Sigmoid colon (tissue), 7 donors: ENCODE results near the gene PLEKHA8. TPM values are rescaled to one million over a fixed set of nuclear protein-coding genes. Genes with fewer than 3 reads are reported as not detected.

ENCODE experiments used
- DNase-seq: peaks from one replicate; pipeline ENCODE4 v3.0.0-alpha.2; 2019
- H3K27ac ChIP-seq, 4 donors: fragments of 200-600 bp; sonication (generic); one replicate each; pipeline ENCODE4 v1.5.1; 2016 to 2019; ENCODE audit warnings: mild to moderate bottlenecking in 1 of 4
- H3K27me3 ChIP-seq, 3 donors: fragments of 200-600 bp; sonication (generic); one replicate each; pipeline ENCODE4 v1.5.1; 2019; ENCODE audit warnings: mild to moderate bottlenecking in 1 of 3
- H3K36me3 ChIP-seq, 4 donors: fragments of 200-600 bp; sonication (generic); one replicate each; pipeline ENCODE4 v1.5.1; 2016 to 2019
- H3K4me1 ChIP-seq, 4 donors: fragments of 200-600 bp; sonication (generic); one replicate each; pipeline ENCODE4 v1.5.1; 2017 to 2019
- H3K4me3 ChIP-seq, 4 donors: fragments of 200-600 bp; sonication (generic); one replicate each; pipeline ENCODE4 v1.5.1; 2017 to 2019; ENCODE audit warnings: mild to moderate bottlenecking in 2 of 4, moderate library complexity in 1 of 4
- H3K9me3 ChIP-seq, 4 donors: fragments of 200-600 bp in 3 of 4; sonication (generic) in 3 of 4; one replicate each; pipeline versions ENCODE4 v1.5.1 to v1.6.1; 2013 to 2019
- CTCF ChIP-seq, 4 experiments: fragments of 450-650 bp in 3 of 4; fragments of 200-600 bp in 1 of 4; IDR thresholded peaks; one replicate each; pipeline ENCODE4 v1.5.1; 2016 to 2019; ENCODE audit warnings: antibody characterized with exemption in 4 of 4, mild to moderate bottlenecking in 3 of 4, moderate library complexity in 2 of 4
- EP300 ChIP-seq, 4 donors: sonication (generic); formaldehyde crosslinking; IDR thresholded peaks; one replicate each; pipeline ENCODE4 v1.6.1; 2017; ENCODE audit warnings: antibody characterized with exemption in 4 of 4
- POLR2A ChIP-seq, 2 donors: fragments of 450-650 bp; IDR thresholded peaks; one replicate each; pipeline ENCODE4 v1.6.1; 2016; ENCODE audit warnings: antibody characterized with exemption in 2 of 2, mild to moderate bottlenecking in 2 of 2, moderate library complexity in 2 of 2
- POLR2AphosphoS5 ChIP-seq, 4 donors: sonication (generic); formaldehyde crosslinking; IDR thresholded peaks; one replicate each; pipeline ENCODE4 v1.6.1; 2017; ENCODE audit warnings: antibody characterized with exemption in 4 of 4
- WGBS, 2 donors: extraction: QIAGEN DNeasy Blood & Tissue Kit; methylation state at CpG; one replicate each; pipeline ENCODE4 v1.1.7; 2013; 5-methylcytosine and 5-hydroxymethylcytosine counted together
- intact Hi-C: fragments of 100-400 bp; cut with DNase I; formaldehyde crosslinking; loops from one replicate; pipeline ENCODE4 v1.15.1; 2023
- polyA plus RNA-seq, 3 donors: library from polyadenylated mRNA; stranded (reverse); fragments of 200-250 nt; gene quantifications; one replicate each; pipeline ENCODE4 v1.2.3, GENCODE V29; 2013
- total RNA-seq, 4 donors: library from RNA; depleted of rRNA; stranded (reverse); fragments of >200 nt; gene quantifications; one replicate each; pipeline ENCODE4 v1.1.0, GENCODE V29; 2016
- donor health status: healthy with polysubstance abuse.
- donor health status: Bipolar disorder and iron deficiency.
- donor health status: healthy.

PLEKHA8 gene
- total and polyA plus RNA-seq, 7 donors = 3.2 to 12.2 (median 7.7) TPM

DNA sequence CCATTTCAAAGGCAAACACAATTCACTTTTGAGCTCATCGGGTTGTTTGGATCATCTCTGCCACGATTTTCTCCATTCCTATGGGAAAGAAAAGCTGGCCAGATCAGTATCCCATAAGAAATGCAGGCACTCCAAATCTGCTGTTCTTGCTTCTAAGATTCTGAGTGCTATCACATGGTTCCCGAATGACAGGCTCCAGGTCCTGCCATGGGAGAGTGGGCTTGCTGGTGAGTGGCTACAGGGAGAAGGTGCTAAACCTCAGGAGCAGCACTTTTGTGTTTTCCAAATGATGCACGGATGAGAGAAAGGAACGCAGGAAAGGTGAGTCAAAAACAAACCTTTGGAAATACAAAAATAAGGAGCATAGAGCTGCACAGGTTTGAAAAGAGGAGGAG, 138.6 kb downstream of the PLEKHA8 start:
- TF ChIP-seq POLR2AphosphoS5 (IDR thresholded peaks at IDR 0.05) (no peak), EP300 (IDR thresholded peaks at IDR 0.05) (no peak), CTCF (IDR thresholded peaks at IDR 0.05) (no peak), POLR2A (IDR thresholded peaks at IDR 0.05) (no peak)
- DNase-seq = no peak
- Histone ChIP-seq H3K4me1 (peaks cover 0 to 27% (median 1%) of the 10 kb centered on the region in 4 donors), H3K4me3 (no peak overlapping the region), H3K27me3 (no peaks in the 10 kb centered on the region), H3K27ac (no peak overlapping the region), H3K36me3 (no peaks in the 10 kb centered on the region), H3K9me3 (no peaks in the 10 kb centered on the region)
- intact Hi-C loops = loop anchor here (2.0 kb wide), 1 partner anchor 246 kb away; no protein-coding TSS in a partner anchor
- 85 to 90% methylated on average over 5 of the region's 5 CpGs for WGBS, 2 donors

DNA sequence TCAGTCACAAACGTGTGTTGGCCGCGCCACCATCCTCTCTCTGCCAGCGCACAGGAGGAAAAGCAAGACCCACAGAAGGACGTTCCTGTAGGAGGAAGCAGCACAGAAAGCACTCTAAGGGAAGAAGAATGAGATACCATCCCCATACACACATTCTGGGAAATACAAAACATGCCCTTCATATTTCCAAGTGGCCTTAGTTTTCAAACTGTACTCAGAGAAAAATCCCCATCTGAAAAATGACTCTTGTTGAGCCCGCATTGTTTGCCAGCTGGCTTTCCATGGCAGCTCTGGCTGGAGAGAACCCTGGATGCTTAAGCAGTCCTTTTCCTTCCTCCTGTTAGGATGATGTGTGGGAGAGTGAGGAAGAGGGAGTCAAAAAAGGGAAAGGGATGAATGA, 139.7 kb downstream of the PLEKHA8 start:
- Histone ChIP-seq H3K36me3 (no peaks in the 10 kb centered on the region), H3K4me1 (peaks cover 0 to 38% (median 12%) of the 10 kb centered on the region in 4 donors), H3K9me3 (no peaks in the 10 kb centered on the region), H3K27ac (no peak overlapping the region), H3K4me3 (no peak overlapping the region), H3K27me3 (no peaks in the 10 kb centered on the region)
- TF ChIP-seq POLR2AphosphoS5 (IDR thresholded peaks at IDR 0.05) = no peak
- TF ChIP-seq POLR2A (IDR thresholded peaks at IDR 0.05) = no peak
- no peak for TF ChIP-seq CTCF (IDR thresholded peaks at IDR 0.05)
- no peak for TF ChIP-seq EP300 (IDR thresholded peaks at IDR 0.05)
- DNase-seq = no peak
- 89 to 94% methylated on average over 6 of the region's 6 CpGs for WGBS, 2 donors
- intact Hi-C loops = loop anchor here (2.0 kb wide), 1 partner anchor 245 kb away; no protein-coding TSS in a partner anchor

DNA sequence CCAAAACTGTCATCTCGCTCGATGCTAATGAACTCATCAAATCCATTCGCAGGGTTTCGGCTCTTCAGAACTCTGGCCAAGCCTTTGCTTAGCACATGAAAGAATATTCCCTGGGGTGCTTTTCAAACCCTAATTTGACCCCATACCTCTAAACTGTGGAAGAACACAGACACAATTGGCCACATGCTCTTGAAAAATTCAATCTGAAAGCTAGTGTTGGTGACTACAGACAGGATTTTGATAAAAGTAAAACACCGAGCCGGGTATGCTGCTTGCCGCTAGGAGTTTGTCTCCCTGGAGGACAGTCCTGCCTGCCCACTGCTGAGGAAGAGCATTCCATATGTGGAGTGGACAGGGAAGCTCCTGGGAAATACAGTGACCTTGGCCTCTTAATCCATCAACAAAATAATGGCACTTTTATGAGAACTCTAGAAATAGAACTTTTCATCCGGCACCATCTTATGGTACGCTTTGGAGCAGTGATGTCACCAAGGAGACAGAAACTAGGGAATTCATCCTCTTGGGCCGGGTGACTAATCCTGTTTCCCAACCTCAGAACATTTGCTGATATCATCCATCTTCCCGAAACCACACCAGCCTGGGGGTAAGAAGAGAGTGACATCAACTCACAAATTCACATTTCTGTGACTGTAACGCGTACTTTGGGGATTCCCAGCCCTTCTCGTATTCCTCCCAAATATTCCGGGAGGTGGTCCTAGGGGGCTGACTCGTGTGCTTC, 140.8 kb downstream of the PLEKHA8 start:
- TF ChIP-seq EP300 (IDR thresholded peaks at IDR 0.05) (no peak), POLR2A (IDR thresholded peaks at IDR 0.05) (no peak), POLR2AphosphoS5 (IDR thresholded peaks at IDR 0.05) (peak in 1 of 4 donors; percentile 38)
- peak overlapping the region in 2 of 4 donors; percentile 22 to 37 for H3K27ac ChIP-seq
- no peaks in the 10 kb centered on the region for H3K9me3 ChIP-seq
- WGBS, 2 donors = 89 to 91% methylated on average over 16 of the region's 16 CpGs
- no peak for DNase-seq
- intact Hi-C loops = no loop called here
- H3K27me3 ChIP-seq = no peaks in the 10 kb centered on the region
- no peak overlapping the region for H3K4me3 ChIP-seq
- peaks cover 0 to 41% (median 23%) of the 10 kb centered on the region in 4 donors for H3K4me1 ChIP-seq
- H3K36me3 ChIP-seq = no peaks in the 10 kb centered on the region

DNA sequence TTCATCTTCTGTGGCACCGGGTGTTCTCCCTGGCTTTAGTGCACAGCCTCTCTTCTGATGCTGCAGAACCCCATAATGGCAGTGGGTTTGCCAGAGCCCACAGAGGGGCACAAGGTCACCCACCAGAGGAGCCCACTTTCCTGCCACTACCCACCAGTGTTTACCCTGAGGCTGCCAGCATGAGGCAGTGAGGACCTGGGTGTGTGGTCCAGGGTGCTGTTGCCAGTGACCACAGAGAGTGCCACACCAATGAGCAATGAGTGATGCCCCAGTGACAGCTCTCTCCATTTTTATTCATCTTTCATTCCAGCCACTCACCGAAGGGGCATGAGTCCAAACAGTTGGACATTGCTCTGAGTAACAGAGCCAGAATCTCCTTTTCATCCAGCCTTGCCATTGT, 141.4 kb downstream of the PLEKHA8 start:
- Histone ChIP-seq H3K27ac (peak overlapping the region in 1 of 4 donors; percentile 37), H3K36me3 (no peaks in the 10 kb centered on the region), H3K27me3 (no peaks in the 10 kb centered on the region), H3K4me1 (peaks cover 0 to 43% (median 27%) of the 10 kb centered on the region in 4 donors), H3K4me3 (no peak overlapping the region), H3K9me3 (no peaks in the 10 kb centered on the region)
- DNase-seq = no peak
- no peak for TF ChIP-seq POLR2A (IDR thresholded peaks at IDR 0.05)
- no peak for TF ChIP-seq POLR2AphosphoS5 (IDR thresholded peaks at IDR 0.05)
- TF ChIP-seq CTCF (IDR thresholded peaks at IDR 0.05) = no peak
- TF ChIP-seq EP300 (IDR thresholded peaks at IDR 0.05) = no peak
- 87 to 89% methylated on average over 2 of the region's 2 CpGs for WGBS, 2 donors
- intact Hi-C loops = no loop called here

DNA sequence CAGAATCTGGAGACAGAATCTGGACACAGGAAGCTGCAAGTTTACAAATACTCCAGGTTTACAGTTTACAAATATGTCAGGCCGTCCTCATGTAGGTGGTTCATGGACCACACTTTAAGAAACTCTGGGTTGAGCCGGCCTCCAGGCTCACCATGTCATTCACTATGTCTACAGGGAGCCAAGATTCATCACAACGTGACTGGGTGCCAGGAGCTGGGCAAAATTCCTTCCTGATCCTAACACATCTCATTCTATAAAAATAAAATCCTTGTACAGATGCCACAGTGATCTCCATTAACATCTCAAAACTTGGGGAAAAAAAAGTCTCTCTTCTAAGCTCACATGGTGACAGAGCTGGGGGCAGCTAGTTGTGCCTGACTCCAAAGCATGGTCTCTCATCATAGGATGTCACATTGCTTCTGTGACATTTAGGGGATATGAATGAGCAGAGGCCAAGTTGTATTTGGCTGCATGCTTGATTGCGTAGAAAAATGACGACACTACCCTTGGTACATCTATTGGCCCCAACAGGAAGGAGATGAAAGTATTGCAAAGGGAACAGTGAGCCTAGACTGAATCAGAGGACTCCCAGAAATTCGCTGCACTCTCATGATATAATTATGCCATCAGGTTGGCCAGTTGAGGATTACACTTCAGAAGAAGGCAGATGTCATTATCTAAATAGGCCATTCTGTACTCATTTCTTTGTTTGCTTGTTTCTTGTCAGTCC, 142.4 kb downstream of the PLEKHA8 start:
- TF ChIP-seq EP300 (IDR thresholded peaks at IDR 0.05) (no peak), POLR2AphosphoS5 (IDR thresholded peaks at IDR 0.05) (peak in 1 of 4 donors; percentile 9)
- no peak for DNase-seq
- H3K36me3 ChIP-seq = no peaks in the 10 kb centered on the region
- H3K27me3 ChIP-seq = no peaks in the 10 kb centered on the region
- intact Hi-C loops = loop anchor here (5.0 kb wide), 1 partner anchor 112 kb away; the partner anchor contains the start of gene ZNRF2
- no peak overlapping the region for H3K4me3 ChIP-seq
- WGBS, 2 donors = 85 to 86% methylated on average over 6 of the region's 6 CpGs
- no peaks in the 10 kb centered on the region for H3K9me3 ChIP-seq
- peaks cover 0 to 44% (median 35%) of the 10 kb centered on the region in 4 donors for H3K4me1 ChIP-seq
- no peak overlapping the region for H3K27ac ChIP-seq
